ENCODE results near the gene PLAAT3.
"Not testable (repeated sequence)": the region's sequence is repeated elsewhere in the genome, so short reads cannot be mapped to it uniquely, and the experiment has no call there.

The PLAAT3 gene

GRCh38 chr11:63551889-63552266, 62.4 kb downstream of the PLAAT3 start:
- Histone ChIP-seq H3K27ac (ENCODE audit: low read depth, low read length, poor library complexity, severe bottlenecking) (no peak overlapping the region), H3K4me1 (ENCODE audit: insufficient read depth, low read length, severe bottlenecking) (peaks cover 21% of the 10 kb centered on the region), H3K36me3 (ENCODE audit: insufficient read depth, low read length) (no peaks in the 10 kb centered on the region), H3F3A (ENCODE audit: insufficient read depth, low read length) (no peaks in the 10 kb centered on the region), H3K4me2 (ENCODE audit: low read length) (no peak overlapping the region), H3K27me3 (ENCODE audit: insufficient read depth, low read length) (no peaks in the 10 kb centered on the region), H3K9me3 (ENCODE audit: low read length) (no peaks in the 10 kb centered on the region), H3K9ac (ENCODE audit: low read length) (no peak overlapping the region), H3K79me2 (ENCODE audit: insufficient read depth, low read length) (no peaks in the 10 kb centered on the region), H3K4me3 (ENCODE audit: low read depth, low read length, poor library complexity, severe bottlenecking) (no peak overlapping the region), H2AFZ (ENCODE audit: low read length) (no peak overlapping the region), H4K20me1 (ENCODE audit: insufficient read depth, low read length) (no peaks in the 10 kb centered on the region), H3K9me2 (ENCODE audit: low read depth, low read length) (no peaks in the 10 kb centered on the region)
- TF ChIP-seq EZH2 (IDR thresholded peaks at IDR 0.05; ENCODE audit: borderline replicate concordance, low read length) (no peak), CTCF (IDR thresholded peaks at IDR 0.05; ENCODE audit: low read length) (no peak)

DNA sequence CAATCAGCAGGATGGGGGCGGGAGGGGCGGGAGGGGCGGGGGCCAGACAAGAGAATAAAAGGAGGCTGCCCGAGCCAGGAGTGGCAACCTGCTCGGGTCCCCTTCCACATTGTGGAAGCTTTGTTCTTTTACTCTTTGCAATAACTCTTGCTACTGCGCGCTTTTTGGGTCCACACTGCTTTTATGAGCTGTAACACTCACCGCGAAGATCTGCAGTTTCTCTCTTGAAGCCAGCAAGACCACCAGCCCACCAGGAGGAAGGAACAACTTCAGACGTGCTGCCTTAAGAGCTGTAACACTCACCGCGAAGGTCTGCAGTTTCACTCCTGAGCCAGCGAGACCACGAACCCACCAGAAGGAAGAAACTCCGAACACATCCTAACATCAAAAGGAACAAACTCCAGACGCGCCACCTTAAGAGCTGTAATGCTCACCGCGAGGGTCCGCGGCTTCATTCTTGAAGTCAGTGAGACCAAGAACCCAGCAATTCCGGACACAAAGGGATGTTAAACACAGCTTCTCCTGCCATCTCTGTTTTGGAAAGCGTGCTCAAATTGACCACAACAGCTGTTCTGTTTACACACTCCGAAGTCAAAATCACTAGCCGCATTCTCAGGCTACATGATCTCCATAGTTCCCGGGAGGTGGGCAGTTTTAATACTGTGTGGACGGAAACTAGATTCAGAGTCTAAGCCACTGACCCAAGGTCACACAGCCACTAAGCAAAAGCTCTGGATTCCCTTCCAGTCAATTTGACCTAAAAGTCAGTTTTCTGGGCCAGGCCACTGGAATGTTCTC, 62.9 kb downstream of the PLAAT3 start:
- H3K36me3 ChIP-seq (ENCODE audit: insufficient read depth, low read length): no peaks in the 10 kb centered on the region
- no peaks in the 10 kb centered on the region for H3K9me2 ChIP-seq (ENCODE audit: low read depth, low read length)
- no peak overlapping the region for H2AFZ ChIP-seq (ENCODE audit: low read length)
- H3K4me3 ChIP-seq (ENCODE audit: low read depth, low read length, poor library complexity, severe bottlenecking): no peak overlapping the region
- H3K9me3 ChIP-seq (ENCODE audit: low read length): no peaks in the 10 kb centered on the region
- no peaks in the 10 kb centered on the region for H3F3A ChIP-seq (ENCODE audit: insufficient read depth, low read length)
- no peak overlapping the region for H3K4me2 ChIP-seq (ENCODE audit: low read length)
- H3K9ac ChIP-seq (ENCODE audit: low read length): no peak overlapping the region
- H4K20me1 ChIP-seq (ENCODE audit: insufficient read depth, low read length): no peaks in the 10 kb centered on the region
- no peaks in the 10 kb centered on the region for H3K79me2 ChIP-seq (ENCODE audit: insufficient read depth, low read length)
- no peaks in the 10 kb centered on the region for H3K27me3 ChIP-seq (ENCODE audit: insufficient read depth, low read length)
- no peak overlapping the region for H3K27ac ChIP-seq (ENCODE audit: low read depth, low read length, poor library complexity, severe bottlenecking)
- H3K4me1 ChIP-seq (ENCODE audit: insufficient read depth, low read length, severe bottlenecking): peaks cover 16% of the 10 kb centered on the region
- TF ChIP-seq EZH2 (IDR thresholded peaks at IDR 0.05; ENCODE audit: borderline replicate concordance, low read length) (no peak), CTCF (IDR thresholded peaks at IDR 0.05; ENCODE audit: low read length) (no peak)

DNA sequence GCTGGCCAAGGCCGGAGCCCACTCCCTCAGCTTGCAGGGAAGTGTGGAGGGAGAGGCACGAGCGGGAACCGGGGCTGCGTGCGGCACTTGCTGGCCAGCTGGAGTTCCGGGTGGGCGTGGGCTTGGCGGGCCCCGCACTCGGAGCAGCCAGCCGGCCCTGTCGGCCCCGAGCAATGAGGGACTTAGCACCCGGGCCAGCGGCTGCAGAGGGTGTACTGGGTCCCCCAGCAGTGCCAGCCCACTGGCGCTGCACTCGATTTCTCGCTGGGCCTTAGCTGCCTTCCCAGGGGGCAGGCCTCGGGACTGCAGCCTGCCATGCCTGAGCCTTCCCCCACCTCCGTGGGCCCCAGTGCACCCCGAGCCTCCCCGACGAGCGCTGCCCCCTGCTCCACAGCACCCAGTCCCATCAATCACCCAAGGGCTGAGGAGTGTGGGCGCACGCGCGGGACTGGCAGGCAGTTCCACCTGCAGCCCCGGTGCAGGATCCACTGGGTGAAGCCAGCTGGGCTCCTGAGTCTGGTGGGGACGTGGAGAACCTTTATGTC, 64.0 kb downstream of the PLAAT3 start:
- H3K36me3 ChIP-seq (ENCODE audit: insufficient read depth, low read length); H3K79me2 ChIP-seq (ENCODE audit: insufficient read depth, low read length); H3K27me3 ChIP-seq (ENCODE audit: insufficient read depth, low read length); H2AFZ ChIP-seq (ENCODE audit: low read length); H3K4me2 ChIP-seq (ENCODE audit: low read length); H3K9me2 ChIP-seq (ENCODE audit: low read depth, low read length); H4K20me1 ChIP-seq (ENCODE audit: insufficient read depth, low read length); H3K27ac ChIP-seq (ENCODE audit: low read depth, low read length, poor library complexity, severe bottlenecking); H3K9ac ChIP-seq (ENCODE audit: low read length); H3K9me3 ChIP-seq (ENCODE audit: low read length); H3K4me3 ChIP-seq (ENCODE audit: low read depth, low read length, poor library complexity, severe bottlenecking); H3F3A ChIP-seq (ENCODE audit: insufficient read depth, low read length): not testable (repeated sequence)
- peaks cover 16% of the 10 kb centered on the region for H3K4me1 ChIP-seq (ENCODE audit: insufficient read depth, low read length, severe bottlenecking)

DNA sequence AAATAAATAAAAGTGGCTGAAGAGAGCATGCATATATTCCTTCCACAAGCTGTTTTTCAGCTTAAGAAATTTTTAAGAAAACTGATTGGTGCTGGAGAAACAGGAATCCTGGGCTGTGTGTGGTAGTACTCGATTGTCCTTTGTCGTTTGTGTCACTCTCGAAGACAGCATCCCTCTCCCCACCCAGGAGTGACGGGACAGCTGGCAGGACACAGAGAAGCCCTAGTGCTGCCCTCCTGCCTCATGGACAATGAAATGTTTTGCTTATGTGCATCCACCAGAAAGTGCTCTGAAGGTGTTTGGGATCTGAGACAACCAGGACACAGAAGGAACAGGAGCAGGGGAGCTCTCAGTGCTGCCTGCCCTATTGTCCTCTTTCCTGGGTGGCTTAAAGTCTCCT, 64.8 kb downstream of the PLAAT3 start:
- Histone ChIP-seq H3K27ac (ENCODE audit: low read depth, low read length, poor library complexity, severe bottlenecking) (no peak overlapping the region), H3K36me3 (ENCODE audit: insufficient read depth, low read length) (no peaks in the 10 kb centered on the region), H3K79me2 (ENCODE audit: insufficient read depth, low read length) (no peaks in the 10 kb centered on the region), H3K27me3 (ENCODE audit: insufficient read depth, low read length) (no peaks in the 10 kb centered on the region; the same call in 1 of the 2 replicates), H3K9ac (ENCODE audit: low read length) (no peak overlapping the region), H3F3A (ENCODE audit: insufficient read depth, low read length) (no peaks in the 10 kb centered on the region), H3K4me3 (ENCODE audit: low read depth, low read length, poor library complexity, severe bottlenecking) (no peak overlapping the region), H4K20me1 (ENCODE audit: insufficient read depth, low read length) (no peaks in the 10 kb centered on the region), H3K4me2 (ENCODE audit: low read length) (no peak overlapping the region), H3K4me1 (ENCODE audit: insufficient read depth, low read length, severe bottlenecking) (peaks cover 12% of the 10 kb centered on the region), H3K9me3 (ENCODE audit: low read length) (no peaks in the 10 kb centered on the region), H2AFZ (ENCODE audit: low read length) (no peak overlapping the region), H3K9me2 (ENCODE audit: low read depth, low read length) (no peaks in the 10 kb centered on the region)
- TF ChIP-seq CTCF (IDR thresholded peaks at IDR 0.05; ENCODE audit: low read length): no peak
- no peak for TF ChIP-seq EZH2 (IDR thresholded peaks at IDR 0.05; ENCODE audit: borderline replicate concordance, low read length)
